ENCODE measurements around the gene TMEM192. TPM values are rescaled to one million over a fixed set of nuclear protein-coding genes. Genes with fewer than 3 reads are reported as not detected.
"Not testable (repeated sequence)": the region's sequence is repeated elsewhere in the genome, so short reads cannot be mapped to it uniquely, and the experiment has no call there.

TMEM192 gene
- total RNA-seq, 2 experiments from 2014 or later: 8.8 to 9.0 TPM

DNA sequence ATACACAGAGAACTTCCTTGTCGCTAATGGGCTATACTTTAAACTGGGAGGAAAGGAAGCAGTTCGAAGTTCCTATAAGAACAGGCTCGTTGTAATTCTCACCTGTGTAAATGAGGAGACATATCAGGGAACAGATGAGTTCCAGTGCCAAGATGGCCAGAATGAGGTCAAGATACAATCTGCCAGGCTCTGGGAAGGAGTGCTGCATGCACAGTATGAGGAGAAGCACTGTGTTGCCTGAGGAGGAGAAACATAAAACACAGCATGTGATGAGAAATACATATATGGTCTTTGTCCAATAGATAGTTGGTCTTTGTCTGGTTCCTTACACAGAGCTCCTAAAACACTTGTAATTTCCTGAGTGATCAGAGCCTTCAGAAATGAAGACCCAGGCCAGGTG lies 24.3 kb downstream of the TMEM192 start:
- no peaks in the 10 kb centered on the region for H3K27me3 Mint-ChIP-seq
- POLR2A ChIA-PET: no interaction called here
- CTCF ChIA-PET: no interaction called here
- no peaks in the 10 kb centered on the region for H3K4me1 Mint-ChIP-seq (ENCODE audit: low read depth)
- H3K36me3 Mint-ChIP-seq: peaks cover 22% of the 10 kb centered on the region
- no peak overlapping the region for H3K27ac Mint-ChIP-seq
- H3K9me3 Mint-ChIP-seq: no peaks in the 10 kb centered on the region
- no peak overlapping the region for H3K4me3 Mint-ChIP-seq
- no peak for DNase-seq
- intact Hi-C loops (cut with micrococcal nuclease): no loop called here

DNA sequence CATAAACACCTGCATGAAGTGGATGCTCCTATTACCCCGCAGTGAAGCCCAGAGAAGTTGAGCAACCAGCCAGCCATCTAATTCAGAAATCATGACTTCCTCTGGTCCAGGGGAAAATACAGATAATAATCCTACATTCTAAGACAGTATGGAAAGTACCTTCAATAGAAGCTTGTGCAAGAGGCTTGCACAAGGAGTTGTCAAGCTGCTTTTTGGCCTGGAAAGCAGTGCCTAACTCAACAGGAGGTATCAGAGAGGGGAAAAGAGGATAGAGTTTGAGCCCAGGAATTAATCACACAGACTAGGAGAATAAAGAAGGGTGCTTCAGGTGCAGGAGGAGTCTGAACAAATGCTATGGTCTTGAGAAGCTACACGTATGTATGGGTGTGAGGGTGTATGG lies 26.7 kb downstream of the TMEM192 start:
- no peak overlapping the region for H3K4me3 Mint-ChIP-seq
- DNase-seq: no peak
- H3K27me3 Mint-ChIP-seq: no peaks in the 10 kb centered on the region
- CTCF ChIA-PET: no interaction called here
- no peaks in the 10 kb centered on the region for H3K9me3 Mint-ChIP-seq
- intact Hi-C loops (cut with micrococcal nuclease): no loop called here
- no peaks in the 10 kb centered on the region for H3K4me1 Mint-ChIP-seq (ENCODE audit: low read depth)
- H3K27ac Mint-ChIP-seq: no peak overlapping the region
- POLR2A ChIA-PET: interaction anchor here (0.6 kb wide), 1 partner anchor 16 kb away, joined by 3 read pairs; no protein-coding TSS in a partner anchor
- peaks cover 21% of the 10 kb centered on the region for H3K36me3 Mint-ChIP-seq

DNA sequence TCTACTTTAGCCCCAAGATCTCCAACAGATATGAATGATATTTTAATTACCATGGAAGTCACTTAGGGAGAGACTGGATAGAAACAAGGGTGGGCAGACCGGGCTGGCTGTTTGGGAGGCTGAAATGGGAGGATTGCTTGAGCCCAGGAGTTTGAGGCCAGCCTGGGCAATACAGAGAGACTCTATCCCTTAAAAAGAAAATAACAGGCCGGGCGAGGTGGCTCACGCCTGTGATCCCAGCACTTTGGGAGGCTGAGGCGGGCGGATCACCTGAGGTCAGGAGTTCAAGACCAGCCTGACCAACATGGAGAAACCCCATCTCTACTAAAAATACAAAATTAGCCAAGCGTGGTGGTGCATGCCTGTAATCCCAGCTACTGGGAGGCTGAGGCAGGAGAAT lies 27.9 kb downstream of the TMEM192 start:
- H3K9me3 Mint-ChIP-seq; H3K4me1 Mint-ChIP-seq (ENCODE audit: low read depth); POLR2A ChIA-PET; DNase-seq; CTCF ChIA-PET; H3K27me3 Mint-ChIP-seq; intact Hi-C loops (cut with micrococcal nuclease); H3K4me3 Mint-ChIP-seq; H3K27ac Mint-ChIP-seq: not testable (repeated sequence)
- H3K36me3 Mint-ChIP-seq: peaks cover 20% of the 10 kb centered on the region

DNA sequence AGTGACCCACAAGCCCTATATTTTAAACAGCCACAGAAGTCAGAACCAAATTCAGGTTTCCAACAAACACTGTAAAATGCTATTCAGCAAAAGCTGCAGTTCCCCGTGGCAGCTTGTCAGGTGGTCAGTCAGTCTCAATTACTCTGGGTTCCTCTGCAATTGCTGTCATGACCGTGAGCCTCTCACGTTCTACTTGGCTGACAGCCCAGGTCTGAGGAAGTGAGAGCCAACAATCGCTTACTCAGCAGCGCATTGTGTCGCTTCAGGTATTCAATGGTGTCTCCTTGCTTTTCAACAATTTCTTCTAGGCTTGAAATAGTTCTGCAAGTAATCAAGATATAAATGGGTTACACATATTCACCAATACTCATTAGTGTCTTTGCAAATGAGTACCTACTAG lies 33.2 kb downstream of the TMEM192 start:
- Mint-ChIP-seq H3K9me3 (no peaks in the 10 kb centered on the region), H3K27ac (no peak overlapping the region), H3K4me3 (no peak overlapping the region), H3K36me3 (peaks cover 23% of the 10 kb centered on the region), H3K4me1 (ENCODE audit: low read depth) (no peaks in the 10 kb centered on the region), H3K27me3 (no peaks in the 10 kb centered on the region)
- intact Hi-C loops (cut with micrococcal nuclease): no loop called here
- POLR2A ChIA-PET: no interaction called here
- no peak for DNase-seq
- CTCF ChIA-PET: no interaction called here

DNA sequence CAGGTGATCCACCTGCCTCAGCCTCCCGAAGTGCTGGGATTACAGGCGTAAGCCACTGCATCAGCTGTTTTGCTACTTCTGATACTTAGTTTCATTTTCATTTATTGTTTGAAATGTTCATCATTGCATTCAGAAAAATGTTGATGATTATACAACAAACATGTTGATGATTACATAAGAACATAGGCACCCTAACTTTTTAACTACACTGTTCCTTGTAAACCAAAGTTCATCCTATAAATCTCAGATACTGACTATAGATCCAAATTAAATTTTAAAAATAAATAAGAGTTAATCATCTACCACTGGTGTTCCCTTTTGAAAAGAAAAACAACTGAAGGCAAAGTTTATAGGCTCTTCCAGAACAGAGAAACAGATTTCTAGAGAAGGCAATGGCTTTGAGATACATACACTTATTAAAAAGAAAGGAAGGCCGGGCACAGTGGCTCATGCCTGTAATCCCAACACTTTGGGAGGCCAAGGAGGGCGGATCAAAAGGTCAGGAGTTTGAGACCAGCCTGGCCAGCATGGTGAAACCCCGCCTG lies 35.6 kb downstream of the TMEM192 start:
- Mint-ChIP-seq H3K27ac (no peak overlapping the region), H3K36me3 (peaks cover 23% of the 10 kb centered on the region), H3K9me3 (no peaks in the 10 kb centered on the region), H3K4me3 (no peak overlapping the region), H3K4me1 (ENCODE audit: low read depth) (no peaks in the 10 kb centered on the region), H3K27me3 (no peaks in the 10 kb centered on the region)
- POLR2A ChIA-PET: no interaction called here
- DNase-seq: no peak
- CTCF ChIA-PET: no interaction called here
- intact Hi-C loops (cut with micrococcal nuclease): no loop called here

DNA sequence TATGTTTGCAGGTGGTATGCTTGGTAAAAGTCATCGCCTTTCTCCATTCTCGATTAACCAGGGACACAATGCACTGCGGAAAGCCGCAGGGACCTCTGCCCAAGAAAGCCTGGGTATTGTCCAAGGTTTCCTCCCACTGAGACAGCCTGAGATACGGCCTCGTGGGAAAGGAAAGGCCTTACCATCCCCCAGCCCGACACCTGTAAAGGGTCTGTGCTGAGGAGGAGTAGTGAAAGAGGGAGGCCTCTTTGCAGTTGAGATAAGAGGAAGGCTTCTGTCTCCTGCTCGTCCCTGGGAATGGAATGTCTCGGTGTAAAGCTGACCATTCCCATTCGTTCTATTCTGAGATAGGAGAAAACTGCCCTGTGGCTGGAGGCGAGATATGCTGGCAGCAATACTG lies 39.3 kb downstream of the TMEM192 start:
- CTCF ChIA-PET; H3K4me1 Mint-ChIP-seq (ENCODE audit: low read depth); H3K27ac Mint-ChIP-seq; H3K9me3 Mint-ChIP-seq; H3K27me3 Mint-ChIP-seq; H3K36me3 Mint-ChIP-seq; intact Hi-C loops (cut with micrococcal nuclease); H3K4me3 Mint-ChIP-seq; DNase-seq; POLR2A ChIA-PET: not testable (repeated sequence)

DNA sequence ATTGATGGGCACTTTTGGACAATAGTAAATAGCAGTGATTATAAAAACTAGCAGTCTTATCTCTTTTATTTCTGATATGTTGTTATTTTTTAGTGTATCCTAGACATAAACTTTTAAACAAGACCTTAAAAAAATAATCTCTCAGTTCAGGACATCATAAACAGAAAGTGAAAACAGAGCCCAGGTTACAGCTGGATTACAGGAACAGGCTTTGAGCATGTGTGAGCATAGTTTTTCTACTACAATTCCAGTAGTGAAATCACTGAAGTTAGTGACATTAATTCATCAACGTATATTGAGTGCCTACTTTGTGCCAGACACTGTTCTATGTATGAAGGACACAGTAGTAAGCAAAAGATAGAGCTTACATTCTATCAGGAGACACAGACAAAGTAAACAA lies 42.1 kb downstream of the TMEM192 start:
- ChIA-PET CTCF (no interaction called here), POLR2A (no interaction called here)
- Mint-ChIP-seq H3K36me3 (no peaks in the 10 kb centered on the region), H3K27me3 (no peaks in the 10 kb centered on the region), H3K4me1 (ENCODE audit: low read depth) (no peaks in the 10 kb centered on the region), H3K9me3 (no peaks in the 10 kb centered on the region), H3K4me3 (no peak overlapping the region), H3K27ac (no peak overlapping the region)
- intact Hi-C loops (cut with micrococcal nuclease): no loop called here
- no peak for DNase-seq

DNA sequence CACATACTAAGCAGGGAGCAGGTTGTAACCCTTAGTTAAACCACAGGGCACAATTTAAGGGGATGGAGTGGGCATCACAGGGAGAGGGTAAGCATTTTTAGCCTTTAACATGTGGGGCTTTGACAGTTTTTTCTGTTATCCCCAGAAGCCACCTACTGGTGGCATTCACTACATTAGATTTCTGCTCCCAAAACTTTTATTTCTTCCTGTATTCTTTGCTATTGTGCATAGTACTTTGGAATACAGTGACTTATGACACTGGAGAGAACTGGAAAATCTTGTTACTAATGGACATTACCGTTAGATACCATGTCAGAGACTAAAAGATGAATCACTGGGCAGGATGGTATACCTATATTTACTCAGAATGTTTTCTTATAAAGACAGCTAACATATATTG lies 51.7 kb downstream of the TMEM192 start:
- ChIA-PET CTCF (no interaction called here), POLR2A (no interaction called here)
- intact Hi-C loops (cut with micrococcal nuclease): no loop called here
- Mint-ChIP-seq H3K36me3 (no peaks in the 10 kb centered on the region), H3K27me3 (no peaks in the 10 kb centered on the region), H3K4me1 (ENCODE audit: low read depth) (no peaks in the 10 kb centered on the region), H3K27ac (no peak overlapping the region), H3K9me3 (no peaks in the 10 kb centered on the region), H3K4me3 (no peak overlapping the region)
- DNase-seq: no peak

DNA sequence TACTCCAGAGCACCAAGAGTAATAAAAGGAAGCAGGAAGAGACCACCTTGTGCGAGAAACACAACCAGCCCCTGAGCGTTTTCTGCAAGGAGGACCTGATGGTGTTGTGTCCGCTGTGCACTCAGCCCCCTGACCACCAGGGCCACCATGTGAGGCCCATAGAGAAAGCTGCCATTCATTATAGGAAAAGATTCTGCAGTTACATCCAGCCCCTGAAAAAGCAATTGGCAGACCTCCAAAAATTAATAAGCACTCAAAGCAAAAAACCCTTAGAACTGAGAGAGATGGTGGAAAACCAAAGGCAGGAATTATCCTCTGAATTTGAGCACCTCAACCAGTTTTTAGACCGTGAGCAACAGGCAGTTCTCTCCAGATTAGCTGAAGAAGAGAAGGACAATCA lies 53.3 kb downstream of the TMEM192 start:
- H3K36me3 Mint-ChIP-seq: no peaks in the 10 kb centered on the region
- H3K4me1 Mint-ChIP-seq (ENCODE audit: low read depth): no peaks in the 10 kb centered on the region
- H3K4me3 Mint-ChIP-seq: no peak overlapping the region
- CTCF ChIA-PET: no interaction called here
- POLR2A ChIA-PET: no interaction called here
- no peaks in the 10 kb centered on the region for H3K9me3 Mint-ChIP-seq
- no peaks in the 10 kb centered on the region for H3K27me3 Mint-ChIP-seq
- intact Hi-C loops (cut with micrococcal nuclease): no loop called here
- no peak overlapping the region for H3K27ac Mint-ChIP-seq
- DNase-seq: no peak

DNA sequence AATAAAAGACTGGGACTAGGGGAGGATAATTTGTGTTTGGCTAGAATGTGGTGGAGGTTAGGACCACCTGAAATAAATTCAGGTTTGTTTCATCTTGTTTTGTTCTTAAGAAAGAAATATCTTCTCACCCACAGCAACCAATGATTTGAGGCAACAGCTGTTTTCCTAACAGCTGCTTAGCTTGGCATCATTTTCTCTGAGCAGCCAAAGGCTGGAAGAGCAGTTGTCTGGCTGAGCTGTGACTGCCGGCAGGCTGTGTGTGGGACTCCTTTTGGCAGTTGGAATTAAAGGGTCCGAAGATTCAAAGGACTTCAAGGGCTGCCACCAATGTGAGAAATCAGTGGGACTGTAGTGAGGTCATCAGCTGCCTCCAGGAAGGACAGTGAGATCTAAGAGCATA lies 54.0 kb downstream of the TMEM192 start:
- intact Hi-C loops (cut with micrococcal nuclease): no loop called here
- Mint-ChIP-seq H3K27ac (no peak overlapping the region), H3K4me1 (ENCODE audit: low read depth) (no peaks in the 10 kb centered on the region), H3K36me3 (no peaks in the 10 kb centered on the region), H3K9me3 (no peaks in the 10 kb centered on the region), H3K27me3 (no peaks in the 10 kb centered on the region), H3K4me3 (no peak overlapping the region)
- CTCF ChIA-PET: no interaction called here
- POLR2A ChIA-PET: no interaction called here
- DNase-seq: no peak

DNA sequence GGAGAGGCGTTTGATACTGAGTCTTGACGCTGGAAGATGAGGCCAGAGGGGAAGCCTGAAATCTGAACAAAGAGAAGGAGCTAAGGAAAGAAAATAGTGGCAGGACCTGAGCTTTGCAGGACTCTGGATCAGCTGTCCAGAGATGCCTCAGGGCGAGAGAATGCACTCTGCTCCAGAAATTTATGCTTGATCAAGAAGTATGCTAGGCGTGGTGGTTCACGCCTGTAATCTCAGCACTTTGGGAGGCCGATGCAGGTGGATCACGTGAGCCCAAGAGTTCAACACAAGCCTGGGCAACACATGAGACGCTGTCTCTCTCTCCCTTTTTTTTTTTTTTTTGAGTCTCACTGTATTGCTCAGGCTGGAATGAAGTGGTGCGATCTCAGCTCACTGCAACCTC lies 57.1 kb downstream of the TMEM192 start:
- POLR2A ChIA-PET: no interaction called here
- CTCF ChIA-PET: no interaction called here
- Mint-ChIP-seq H3K36me3 (no peaks in the 10 kb centered on the region), H3K27me3 (peaks cover 3% of the 10 kb centered on the region), H3K4me1 (ENCODE audit: low read depth) (no peaks in the 10 kb centered on the region), H3K4me3 (no peak overlapping the region), H3K9me3 (no peaks in the 10 kb centered on the region), H3K27ac (no peak overlapping the region)
- no peak for DNase-seq
- intact Hi-C loops (cut with micrococcal nuclease): no loop called here

DNA sequence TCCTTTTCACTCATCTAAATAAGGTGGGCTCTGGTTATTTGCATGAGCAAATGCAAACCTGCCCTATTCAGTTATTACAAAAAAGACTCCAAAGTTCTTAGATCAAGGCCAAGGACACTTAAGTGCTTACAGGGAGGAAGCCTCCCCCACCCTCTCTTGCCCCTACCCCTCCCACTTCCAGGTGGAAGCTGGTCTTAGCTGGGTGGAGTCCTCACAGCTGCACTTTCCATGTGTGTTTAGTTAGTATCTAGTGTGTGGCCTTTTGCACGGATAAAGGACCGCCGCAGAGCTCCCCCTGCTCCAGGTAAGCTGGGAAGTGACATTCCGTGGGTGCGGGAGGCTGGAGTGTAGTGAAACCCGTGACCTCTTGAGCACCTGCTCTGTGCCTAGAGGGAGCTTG lies 59.0 kb downstream of the TMEM192 start, which contains the start of gene TRIM75:
TSS of gene TRIM75 (plus strand) at position 222 of the 400 bp plus-strand sequence. CDS start 5,282 bp downstream, outside the sequence.
- Mint-ChIP-seq H3K9me3 (no peaks in the 10 kb centered on the region), H3K27me3 (peaks cover 3% of the 10 kb centered on the region), H3K4me1 (ENCODE audit: low read depth) (no peaks in the 10 kb centered on the region), H3K27ac (no peak within 1 kb of the TSS), H3K36me3 (no peaks in the 10 kb centered on the region), H3K4me3 (no peak within 1 kb of the TSS)
- ChIA-PET CTCF (no interaction called here), POLR2A (no interaction called here)
- DNase-seq: no peak
- intact Hi-C loops (cut with micrococcal nuclease): no loop called here

DNA sequence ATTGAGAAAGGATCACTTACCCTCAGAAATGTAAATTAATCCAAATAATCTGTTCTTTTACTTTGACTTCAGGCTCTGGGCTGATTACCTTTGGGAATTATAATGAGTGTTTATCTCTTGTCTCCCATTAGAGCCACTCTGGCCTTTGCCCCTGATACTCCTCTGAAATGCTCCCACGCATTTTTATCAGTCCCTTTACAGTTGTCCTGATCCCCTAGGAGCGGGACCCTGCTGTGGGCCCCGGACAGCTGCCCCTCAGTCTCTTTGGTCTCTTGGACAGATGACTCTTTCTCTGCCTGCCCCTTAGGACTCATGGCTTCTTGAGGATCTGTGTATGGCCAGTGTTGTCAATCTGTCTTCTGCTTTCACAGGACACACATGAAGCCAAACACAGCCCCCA lies 60.0 kb downstream of the TMEM192 start:
- Mint-ChIP-seq H3K36me3 (no peaks in the 10 kb centered on the region), H3K27ac (no peak overlapping the region), H3K27me3 (peaks cover 3% of the 10 kb centered on the region), H3K4me1 (ENCODE audit: low read depth) (no peaks in the 10 kb centered on the region), H3K9me3 (no peaks in the 10 kb centered on the region), H3K4me3 (no peak overlapping the region)
- intact Hi-C loops (cut with micrococcal nuclease): no loop called here
- POLR2A ChIA-PET: no interaction called here
- no peak for DNase-seq
- CTCF ChIA-PET: no interaction called here

DNA sequence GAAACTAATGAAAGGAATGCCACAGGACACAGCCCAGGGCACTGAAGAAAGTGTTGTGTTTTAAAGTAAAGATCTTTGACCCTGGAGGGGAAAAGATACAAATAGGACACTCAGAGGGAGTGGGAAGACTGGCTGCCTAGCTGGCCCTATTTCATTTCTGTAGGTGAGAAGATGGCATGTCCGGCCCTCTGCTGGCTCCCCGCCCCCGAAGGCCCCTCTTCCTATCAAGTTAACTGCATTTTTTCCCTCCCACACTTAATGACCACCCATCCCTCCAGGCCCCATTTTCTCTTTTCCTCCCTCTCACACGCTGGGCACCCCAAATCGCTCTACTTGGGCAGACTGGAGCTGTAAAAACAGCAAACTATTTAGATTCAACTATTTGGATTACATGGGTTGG lies 64.5 kb downstream of the TMEM192 start:
- no peaks in the 10 kb centered on the region for H3K36me3 Mint-ChIP-seq
- no peak overlapping the region for H3K4me3 Mint-ChIP-seq
- no peak overlapping the region for H3K27ac Mint-ChIP-seq
- CTCF ChIA-PET: no interaction called here
- H3K4me1 Mint-ChIP-seq (ENCODE audit: low read depth): no peaks in the 10 kb centered on the region
- POLR2A ChIA-PET: no interaction called here
- intact Hi-C loops (cut with micrococcal nuclease): no loop called here
- H3K27me3 Mint-ChIP-seq: peaks cover 3% of the 10 kb centered on the region
- H3K9me3 Mint-ChIP-seq: no peaks in the 10 kb centered on the region
- no peak for DNase-seq

Data from activated CD4-positive, alpha-beta memory T cell treated with anti-CD3 and anti-CD28 coated beads for 36 hours (primary cell).